HG02885 (cell line): ENCODE measurements around the gene DNHD1.

Experiments used
- ATAC-seq: cut with Tn5 transposase; IDR thresholded peaks from one replicate; pipeline ENCODE4 v1.9.1; 2021; ENCODE audit warnings: mild to moderate bottlenecking; ENCODE audit not compliant: unreplicated experiment, poor library complexity

DNHD1 gene

DNA sequence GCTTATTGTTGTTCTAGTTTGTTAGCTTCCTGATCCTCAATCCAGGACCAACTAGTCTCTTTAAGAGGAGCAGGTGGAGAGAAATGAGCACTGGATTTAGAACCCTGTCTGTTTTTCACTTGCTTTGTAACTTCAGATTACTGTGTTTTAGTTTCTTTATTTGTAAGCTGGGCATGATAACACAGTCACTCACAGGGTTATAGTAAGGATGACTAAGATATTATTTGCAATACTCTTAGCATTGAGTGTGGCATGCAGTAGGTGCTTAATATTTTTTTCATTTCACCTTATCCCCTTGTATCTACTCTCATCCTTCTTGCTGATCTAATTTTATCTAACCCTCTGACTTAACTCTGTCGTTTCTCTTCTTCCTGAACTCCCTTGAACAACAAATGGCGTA lies 33.8 kb downstream of the DNHD1 start:
- no peak for ATAC-seq

DNA sequence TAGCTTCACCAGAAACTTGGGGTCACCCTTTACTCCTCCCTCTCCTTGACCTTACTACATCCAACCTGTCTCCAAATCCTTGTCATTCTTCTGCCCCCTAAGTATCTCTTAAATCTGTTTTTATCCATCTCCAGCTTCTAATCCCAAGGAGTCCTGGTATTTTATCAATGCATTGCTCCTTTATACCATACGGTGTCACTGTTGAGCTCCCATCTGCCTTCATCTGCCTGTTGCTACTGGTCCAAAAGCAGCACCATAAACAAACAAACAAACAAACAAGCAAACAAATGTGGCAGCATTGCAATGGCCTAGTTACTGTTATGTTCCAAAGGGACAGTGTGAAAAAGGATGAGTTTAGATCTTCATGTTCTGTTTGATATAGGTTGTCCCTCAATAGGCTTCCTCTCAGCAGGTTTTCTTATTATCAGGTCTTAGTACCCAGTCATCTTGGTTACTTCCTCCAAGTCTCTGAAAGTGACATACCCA lies 34.2 kb downstream of the DNHD1 start:
- peak; percentile 47 for ATAC-seq

DNA sequence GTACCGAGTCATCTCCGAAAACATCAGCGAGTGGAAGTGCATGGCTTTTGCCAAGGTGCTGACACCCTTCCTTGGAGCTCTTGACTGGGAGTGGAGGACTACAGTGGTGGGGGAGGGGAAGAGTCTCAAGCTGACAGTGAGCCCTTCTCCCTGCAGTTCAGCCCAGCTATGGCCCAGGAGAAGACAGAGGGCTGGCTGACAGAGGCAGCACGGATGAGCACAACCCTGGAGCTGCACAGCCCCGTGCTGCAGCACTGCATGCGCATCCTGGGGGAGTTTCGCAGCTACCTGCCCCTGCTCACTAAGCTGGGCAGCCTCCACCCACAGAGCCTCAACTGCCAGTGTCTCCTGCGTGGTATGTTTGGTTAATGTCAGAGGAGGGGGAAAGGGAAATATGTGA lies 41.4 kb downstream of the DNHD1 start:
- ATAC-seq: no peak

DNA sequence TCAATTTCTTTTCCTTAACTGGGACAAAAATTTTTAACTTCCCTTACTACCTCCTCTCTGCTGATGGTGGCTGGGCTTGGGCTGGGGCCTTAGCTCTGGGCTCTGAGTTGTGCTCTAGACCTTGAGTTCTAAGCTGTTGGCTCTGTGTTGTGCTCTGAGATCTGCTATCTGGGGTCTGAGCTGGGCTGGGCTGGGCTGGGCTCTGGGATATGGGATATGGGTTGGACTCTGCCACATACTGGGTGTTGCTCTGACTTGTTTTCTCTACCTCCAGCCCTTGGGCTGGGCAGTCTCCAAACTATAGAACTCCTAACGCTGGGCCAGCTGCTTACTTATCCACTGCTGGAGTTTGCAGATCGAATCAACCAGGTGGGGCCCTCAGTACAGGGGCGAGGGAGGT lies 41.9 kb downstream of the DNHD1 start:
- no peak for ATAC-seq

DNA sequence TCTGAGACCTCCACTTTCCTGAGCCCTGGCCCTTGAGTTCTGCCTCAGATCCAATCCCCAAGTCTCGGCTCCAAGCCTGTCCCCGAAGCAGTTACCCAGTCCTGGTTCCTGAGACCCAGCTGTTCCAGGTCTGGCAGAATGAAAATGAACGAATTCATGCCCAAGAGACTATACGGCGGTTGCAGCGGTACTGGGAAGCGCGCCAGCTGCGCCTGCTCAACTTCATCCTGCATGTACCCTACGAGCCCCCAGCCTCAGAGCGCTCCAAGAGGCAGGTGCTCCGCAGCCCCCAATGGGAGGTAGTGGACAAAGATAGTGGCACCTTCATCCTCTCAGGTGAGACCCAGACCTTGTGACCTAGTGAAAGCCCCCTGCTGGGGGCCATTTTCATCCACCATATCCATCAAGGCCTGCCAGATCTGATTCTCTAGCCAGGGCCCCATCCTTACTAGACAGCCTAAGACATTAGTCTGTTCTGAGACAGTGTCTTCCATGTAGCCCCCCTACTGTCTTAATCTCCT lies 42.7 kb downstream of the DNHD1 start:
- no peak for ATAC-seq

DNA sequence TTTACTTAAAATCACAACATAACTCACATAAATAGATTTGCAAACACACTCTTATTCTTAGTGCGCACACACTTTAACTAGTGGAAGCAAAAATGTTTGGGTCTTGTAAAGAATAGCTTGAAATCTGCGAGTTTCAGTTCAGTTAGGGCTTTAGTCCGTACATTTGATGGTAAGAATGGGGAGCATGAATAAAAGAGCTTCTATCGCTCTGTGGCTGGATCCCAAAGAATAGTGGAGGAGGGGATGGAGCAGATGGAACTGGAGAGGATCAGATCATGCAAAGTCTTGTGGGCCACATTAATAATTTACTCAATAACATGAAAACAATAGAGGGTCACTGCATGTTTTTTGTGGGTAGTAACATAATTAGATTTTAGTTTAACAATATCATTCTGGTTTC lies 44.3 kb downstream of the DNHD1 start:
- no peak for ATAC-seq

DNA sequence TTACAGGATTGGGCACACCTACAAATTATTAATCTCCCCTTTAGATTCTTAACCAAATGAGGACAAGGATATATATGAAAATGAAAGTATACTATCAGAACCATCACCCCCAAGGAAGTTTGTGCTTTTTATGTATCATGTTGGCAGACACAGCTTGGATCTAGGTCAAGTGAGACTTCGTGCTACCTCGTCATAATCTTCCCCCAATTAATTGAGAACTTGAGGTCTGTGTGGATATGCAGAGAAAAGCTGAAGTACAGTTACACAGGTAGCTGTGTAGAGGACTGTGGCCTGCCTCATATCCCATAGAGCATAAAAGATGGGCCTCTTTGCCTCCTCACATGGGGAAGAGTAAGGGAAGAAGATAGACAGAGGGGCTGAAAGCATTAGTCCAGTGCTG lies 45.6 kb downstream of the DNHD1 start:
- no peak for ATAC-seq

DNA sequence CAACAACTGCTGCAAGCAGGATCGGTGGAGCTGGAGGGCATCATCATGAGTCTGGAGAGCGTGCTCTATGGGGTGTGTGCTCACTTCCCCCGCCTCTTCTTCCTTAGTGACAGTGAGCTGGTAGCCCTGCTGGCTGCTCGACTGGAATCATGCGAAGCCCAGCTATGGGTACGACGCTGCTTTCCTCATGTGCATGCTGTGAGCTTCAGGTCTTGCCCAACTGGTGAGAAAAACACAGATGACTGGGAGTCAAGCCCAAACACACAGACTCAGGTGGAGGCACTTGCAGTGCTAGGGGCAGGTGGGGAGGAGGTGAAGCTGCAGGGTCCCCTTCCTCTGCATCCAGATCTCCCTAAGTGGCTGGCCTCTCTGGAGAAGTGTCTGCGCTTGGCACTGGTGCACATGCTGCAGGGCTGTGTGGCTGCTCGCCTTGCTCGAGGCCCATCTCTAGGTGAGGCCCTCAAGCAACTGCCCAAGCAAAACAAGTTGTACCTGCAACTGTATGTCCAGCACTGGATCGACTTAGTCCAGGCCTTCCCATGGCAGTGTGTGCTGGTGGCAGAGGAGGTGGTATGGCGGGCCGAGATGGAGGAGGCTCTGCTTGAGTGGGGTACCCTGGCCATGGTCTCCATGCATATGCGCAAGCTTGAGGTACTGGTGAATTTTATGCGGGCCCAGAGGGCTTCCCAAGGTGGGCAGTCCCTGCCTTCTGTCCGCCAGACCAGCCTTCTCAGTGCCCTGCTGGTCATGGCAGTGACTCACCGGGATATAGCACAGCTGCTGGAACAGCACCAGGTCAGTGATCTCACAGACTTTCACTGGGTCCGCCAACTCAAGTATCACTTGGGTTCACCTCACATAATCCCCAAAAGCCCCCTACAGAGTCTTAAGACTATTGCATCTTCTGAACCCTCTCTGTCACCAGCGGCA lies 48.1 kb downstream of the DNHD1 start:
- ATAC-seq: no peak

DNA sequence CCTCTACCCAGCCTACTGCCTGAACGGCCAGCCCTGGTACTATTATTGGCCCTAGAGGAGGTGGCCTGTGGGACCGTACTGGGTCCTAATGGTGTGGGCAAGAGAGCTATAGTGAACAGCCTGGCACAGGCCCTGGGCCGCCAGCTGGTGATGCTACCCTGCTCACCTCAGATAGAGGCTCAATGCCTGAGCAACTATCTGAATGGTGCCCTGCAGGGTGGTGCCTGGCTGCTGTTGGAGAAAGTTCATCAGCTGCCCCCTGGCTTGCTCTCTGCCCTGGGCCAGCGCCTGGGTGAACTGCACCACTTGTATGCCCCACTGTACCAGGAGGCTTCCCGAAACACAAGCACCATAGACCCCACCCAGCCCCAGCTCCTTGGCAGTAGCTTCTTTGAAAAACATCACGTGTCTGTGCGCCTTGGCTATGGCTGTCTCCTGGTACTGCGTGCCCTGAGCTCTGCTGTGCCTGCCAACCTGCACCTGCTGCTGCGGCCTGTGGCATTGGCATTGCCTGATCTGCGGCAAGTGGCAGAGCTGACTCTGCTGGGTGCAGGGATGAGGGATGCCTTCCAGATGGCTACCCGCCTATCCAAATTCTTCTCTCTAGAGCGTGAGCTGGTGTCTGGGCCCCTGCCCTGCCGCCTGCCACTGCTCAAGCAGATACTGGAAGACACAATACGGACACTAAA lies 49.0 kb downstream of the DNHD1 start:
- ATAC-seq: no peak

DNA sequence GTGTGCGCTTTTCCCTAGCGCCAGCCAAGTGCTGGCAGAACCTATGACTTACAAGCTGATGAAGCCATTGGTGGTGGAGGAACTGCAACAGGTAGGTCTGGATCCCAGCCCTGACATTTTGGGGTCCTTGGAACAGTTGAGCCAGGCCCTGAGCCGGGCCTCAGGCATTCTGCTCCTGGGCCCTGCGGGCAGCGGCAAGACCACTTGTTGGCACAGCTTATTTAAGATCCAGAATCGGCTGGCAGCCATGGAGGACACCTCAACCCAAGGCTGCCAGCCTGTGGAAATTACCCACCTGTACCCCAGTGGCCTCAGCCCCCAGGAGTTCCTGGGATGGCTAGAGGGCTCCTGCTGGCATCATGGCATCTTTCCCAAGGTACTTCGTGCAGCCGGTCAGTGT lies 49.7 kb downstream of the DNHD1 start:
- no peak for ATAC-seq

DNA sequence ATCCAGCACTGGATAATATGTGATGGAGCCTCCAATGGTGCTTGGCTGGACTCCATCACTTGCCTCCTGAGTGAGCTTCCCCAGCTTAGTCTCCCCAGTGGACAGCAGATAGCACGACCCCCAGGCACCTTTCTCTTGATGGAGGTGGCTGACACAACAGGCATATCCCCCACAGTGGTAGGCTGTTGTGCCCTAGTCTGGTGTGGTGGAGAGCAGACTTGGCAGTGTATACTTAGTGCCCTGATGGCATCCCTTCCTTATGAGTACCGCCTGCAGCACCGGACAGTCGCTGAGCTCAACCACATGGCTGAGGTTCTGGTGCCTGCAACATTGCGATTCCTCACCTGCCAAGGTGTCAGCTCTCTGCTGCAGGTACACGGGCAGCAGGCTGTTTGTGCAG lies 50.1 kb downstream of the DNHD1 start:
- no peak for ATAC-seq

DNA sequence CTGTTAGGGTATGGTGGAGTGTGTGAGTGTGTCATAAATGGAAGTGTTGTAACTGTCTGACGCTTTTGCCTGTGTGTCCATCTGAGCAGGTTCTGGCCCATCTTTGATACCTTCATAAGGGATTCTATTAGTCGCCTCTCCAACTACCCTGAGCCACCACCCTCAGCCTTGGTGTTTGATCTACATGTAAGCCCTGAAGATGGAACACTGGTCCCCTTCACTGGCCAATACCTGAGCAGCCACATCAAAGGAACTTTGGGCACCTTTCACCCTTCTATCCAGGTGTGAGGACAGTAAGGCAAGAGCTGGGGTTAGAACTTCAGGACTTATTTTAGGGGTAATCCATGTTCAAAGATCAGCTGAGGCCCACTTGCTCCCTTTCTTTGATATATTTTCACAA lies 51.0 kb downstream of the DNHD1 start:
- ATAC-seq: no peak

DNA sequence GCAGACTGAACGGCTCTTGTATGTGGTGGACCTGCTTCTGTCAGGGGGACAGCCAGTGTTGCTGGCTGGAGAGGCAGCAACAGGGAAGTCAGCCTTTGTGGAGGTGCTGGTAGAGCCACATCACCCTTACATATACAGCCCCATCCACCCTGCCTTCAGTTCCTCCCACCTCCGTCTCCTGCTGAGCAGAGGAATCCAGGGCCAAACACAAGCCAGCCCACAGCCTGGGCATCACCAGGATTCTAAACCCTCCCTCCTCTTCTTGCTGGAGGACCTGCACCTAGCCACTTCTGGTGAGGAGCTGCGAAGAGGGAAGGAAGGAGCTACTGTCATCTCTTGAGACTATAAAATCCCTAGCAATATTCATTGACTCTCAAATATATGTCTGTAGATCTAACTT lies 51.6 kb downstream of the DNHD1 start:
- ATAC-seq: no peak

DNA sequence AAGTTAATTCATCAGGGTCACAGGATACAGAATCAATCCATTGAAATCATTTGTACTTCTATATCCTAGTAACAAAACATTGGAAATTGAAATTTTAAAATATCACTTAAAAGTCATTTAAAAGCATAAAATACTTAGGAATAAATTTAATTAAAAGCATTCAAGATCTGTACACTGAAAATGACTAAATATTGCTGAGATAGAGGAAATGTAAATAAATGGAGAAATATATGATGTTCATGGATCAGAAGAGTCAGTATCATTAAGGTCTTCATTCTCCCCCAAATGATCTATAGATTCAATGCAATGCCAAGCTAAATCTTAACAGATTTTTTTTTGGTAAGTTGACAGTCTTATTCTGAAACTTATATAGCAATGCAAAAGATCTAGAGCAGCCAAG lies 56.6 kb downstream of the DNHD1 start:
- ATAC-seq: no peak

DNA sequence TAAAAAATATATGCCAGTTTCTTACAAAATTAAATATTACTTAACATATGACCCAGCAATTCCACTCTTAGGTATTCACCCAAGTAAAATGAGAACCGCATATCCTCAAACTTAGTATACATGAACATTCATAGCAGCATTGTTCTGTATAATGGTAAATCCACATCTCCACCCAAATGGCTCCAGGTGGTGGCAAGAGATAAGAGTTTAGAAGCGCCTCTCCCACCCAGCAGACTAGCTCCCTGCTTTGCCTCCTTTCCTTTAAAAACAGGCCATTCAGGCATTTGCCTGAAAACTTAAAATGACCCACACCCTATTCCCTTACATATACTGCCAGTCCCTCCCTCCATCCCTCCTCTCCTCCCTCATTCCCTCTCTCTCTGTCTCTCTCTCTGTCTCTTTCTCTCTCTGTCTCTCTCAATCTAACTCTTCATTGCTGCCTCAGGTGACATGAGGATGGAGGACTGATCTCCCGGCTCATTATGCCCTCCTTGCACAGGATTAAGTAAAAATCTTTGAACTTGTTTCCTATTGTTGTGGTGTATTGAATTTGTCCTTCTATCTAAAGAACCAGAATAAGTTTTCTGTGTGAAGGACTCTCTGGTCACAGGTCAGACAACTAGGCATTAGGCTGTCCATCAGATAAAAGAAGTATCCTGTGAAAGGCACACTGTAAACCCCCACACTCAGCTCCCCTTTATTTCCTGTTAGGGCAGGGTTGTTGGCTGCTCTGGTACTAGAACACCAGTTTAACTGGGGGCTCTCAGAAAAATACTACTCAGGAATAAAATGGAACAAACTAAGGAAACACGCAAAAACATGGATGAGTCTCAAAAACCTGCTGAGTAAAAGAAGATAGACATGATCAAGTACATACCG lies 58.0 kb downstream of the DNHD1 start:
- ATAC-seq: no peak

DNA sequence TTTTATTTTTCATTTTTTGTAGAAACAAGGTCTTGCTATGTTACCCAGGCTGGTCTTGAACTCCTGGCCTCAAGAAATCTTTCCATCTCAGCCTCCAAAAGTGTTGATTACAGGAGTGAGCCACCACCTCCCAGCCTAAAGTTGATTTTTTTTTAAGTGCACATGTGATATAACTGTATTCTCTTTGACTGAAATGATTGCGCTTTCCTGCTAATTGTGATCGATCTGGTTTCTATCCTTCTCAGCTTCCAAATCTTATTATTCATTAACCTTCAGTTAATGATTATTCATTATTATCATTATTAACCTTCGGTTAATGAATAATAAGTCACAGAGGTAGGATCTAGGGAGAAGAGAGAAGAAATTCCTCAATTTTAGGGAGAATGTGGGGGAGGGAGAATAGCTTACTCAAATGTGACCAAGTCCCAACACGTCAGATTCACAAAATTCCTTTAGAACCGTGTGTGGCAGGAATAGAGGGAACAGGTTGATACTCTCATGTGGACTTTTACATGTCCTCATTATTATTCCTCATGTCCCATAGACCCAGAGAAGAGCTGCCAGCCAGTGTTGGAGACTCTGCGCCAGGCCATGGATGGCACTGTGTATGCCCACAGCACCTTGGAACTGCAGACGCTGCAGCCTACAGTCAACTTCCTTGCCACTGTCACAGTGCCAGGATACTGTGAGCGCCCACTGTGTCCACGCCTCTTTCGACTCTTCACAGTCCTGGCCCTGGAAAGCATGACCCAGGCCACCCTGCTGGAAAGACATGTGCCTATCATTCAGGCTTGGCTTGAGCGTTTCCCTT lies 59.3 kb downstream of the DNHD1 start:
- no peak for ATAC-seq

DNA sequence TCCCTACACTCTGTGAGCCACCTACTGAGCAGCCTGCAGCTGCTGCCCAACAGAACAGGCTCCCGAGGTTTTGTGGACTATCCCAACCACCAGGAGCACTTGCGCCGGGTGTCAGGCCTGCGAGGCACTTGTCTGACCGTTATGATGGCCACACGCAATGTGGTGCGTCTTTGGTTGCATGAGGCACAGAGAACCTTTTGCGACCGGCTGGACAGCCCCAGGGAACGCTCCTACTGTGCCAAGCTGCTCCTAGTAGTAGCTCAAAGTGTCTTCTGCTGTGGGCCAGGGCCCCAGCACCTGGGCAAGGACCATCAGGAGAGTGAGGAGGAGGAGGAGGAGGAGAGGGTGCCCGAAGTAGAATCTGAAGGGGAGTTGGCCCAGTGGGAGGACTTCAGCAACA lies 60.0 kb downstream of the DNHD1 start:
- no peak for ATAC-seq

DNA sequence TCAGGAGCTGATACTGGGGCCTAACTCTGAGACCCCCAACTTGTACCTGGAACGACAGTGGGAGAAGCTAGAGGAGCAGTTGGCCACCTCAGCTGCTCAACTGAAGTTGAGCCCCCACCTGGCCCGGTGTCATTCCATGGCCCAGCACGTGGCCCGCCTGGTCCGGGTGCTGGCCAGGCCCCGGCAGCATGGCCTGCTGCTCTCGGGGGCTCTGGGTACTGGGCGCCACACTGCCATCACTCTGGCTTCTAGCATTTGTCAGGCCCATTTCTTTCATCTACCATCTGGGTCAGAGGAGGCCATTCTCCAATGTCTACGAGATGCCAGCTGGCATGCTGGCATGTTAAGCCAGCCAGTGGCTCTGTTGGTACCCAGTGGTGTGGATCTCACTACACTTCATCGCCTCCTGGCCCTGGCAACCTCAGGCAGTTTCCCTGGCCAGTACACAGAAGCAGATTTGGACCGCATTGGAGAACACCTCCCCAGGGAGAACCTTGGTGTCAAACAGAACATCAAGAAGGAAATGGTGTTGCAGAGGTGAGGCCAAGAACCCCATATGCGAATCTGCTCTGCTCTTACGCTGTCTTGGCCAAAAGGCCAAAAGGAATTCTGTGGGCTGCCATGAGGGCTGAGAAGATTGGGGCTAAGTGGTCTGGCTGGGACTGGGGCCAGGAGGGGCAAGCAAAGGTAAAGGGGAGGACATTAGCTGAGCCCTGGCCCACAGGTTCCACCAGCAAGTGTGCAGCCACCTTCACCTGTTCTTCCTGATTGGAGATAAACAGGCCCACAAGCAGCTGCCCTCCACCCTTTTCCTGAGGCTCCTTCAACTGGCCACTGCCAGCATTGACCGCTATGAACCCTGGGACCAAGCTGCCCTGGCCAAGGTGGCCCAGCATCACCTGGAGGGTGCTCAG lies 60.9 kb downstream of the DNHD1 start:
- no peak for ATAC-seq

DNA sequence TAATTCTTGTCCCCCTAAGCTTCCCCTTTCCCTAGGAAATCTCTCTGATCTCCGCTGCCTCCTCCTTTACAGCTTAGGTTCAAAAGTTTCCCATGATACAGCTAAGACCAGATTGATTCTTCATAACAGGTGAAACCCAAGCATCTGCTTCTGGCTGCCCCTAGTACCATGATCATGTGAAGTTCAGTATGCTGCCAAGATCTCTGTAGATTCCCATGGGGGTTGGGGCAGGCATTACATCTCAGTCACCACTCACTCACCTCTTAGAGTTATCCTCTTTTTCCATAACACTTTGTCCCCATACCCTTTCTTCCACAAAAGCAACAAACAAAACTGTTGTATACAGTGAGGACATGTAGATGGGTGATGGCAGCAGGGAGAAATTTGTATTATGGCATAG lies 62.3 kb downstream of the DNHD1 start:
- ATAC-seq: no peak
